ENCODE data around the gene MARS2.
"Not testable (repeated sequence)": the region's sequence is repeated elsewhere in the genome, so short reads cannot be mapped to it uniquely, and the experiment has no call there.

Gene MARS2

DNA sequence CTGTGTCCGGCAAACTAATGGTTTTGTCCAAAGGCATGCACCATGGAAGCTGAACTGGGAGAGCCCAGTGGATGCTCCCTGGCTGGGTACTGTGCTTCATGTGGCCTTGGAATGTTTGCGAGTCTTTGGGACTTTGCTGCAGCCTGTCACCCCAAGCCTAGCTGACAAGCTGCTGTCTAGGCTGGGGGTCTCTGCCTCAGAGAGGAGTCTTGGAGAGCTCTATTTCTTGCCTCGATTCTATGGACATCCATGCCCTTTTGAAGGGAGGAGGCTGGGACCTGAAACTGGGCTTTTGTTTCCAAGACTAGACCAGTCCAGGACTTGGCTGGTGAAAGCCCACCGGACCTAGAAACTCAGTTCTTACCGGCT is 1.7 kb downstream of the MARS2 start:
- no peak for DNase-seq (ENCODE audit: low read depth)

DNA sequence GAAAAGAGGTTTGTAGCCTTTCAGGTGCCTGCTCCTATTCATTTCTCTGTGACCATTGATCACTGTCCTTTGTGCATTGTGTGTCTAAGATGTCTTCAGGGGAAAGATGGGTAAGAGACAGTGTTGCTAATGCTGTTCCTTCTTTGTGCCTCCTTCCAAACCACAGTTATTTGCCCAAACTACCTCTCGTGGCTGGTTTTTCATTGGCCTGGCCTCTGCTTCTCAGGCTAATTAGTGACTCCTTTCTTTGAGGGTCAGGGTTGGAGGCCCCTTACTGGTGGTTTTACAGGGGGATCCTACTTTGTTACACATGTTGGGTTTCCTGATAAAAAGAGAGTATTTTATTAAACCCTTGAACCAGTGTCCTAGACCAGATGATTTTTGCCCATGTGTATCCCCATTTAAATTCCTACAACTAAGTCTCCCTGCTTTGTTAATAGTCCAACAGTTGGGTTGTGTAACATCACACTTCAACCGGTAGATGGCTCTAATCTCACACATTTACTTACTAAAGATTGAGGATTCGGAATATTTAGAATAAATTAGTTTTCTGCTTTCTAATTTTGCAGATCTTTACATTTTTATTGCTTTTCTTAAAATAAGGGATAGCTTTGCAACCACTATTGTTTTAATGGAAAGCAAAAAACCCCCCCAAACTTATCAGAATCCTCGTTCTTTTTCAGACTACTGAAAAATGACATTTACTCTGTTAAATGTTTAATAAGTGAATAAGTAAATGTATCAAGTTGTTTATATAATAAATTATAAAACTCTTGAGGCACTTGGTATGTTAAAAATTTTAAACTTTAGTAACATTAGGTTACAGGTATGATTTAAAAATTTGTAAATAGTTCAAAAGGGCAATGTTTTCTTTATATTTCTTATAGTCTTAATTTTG is 2.4 kb downstream of the MARS2 start:
- no peak for DNase-seq (ENCODE audit: low read depth)

DNA sequence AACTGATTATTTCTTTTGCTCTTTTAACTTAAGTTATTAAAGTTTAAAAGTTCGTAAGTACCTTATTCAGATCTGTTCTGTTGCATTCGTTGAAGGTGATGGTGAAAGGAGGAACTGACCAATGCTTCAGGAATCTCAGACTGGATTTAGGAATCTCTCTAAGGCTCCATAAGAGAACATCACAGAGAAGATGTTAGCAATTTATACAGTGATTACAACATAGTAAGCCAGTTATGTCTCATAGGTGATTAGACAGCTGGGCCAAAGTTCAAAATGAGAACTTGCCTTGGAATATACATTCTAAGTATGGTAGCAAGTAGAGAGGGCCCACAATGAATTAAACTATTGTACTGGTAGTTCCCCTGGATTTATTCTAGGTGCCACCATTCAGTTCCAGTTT is 3.2 kb downstream of the MARS2 start:
- DNase-seq (ENCODE audit: low read depth): peak; percentile 37

DNA sequence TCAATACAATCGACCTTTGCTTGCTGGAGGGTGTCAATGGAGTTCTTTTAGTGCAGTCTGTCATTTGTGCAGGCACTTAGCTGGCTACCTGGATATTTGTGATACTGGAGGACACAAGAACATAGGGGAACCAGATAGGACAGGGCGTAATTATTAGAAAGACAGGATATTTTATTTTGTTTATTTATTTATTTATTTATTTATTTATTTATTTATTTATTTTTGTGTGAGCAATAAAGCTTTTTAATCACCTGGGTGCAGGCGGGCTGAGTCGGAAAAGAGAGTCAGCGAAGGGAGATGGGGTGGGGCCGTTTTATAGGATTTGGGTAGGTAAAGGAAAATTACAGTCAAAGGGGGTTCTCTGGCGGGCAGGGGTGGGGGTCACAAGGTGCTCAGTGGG is 4.0 kb downstream of the MARS2 start:
- DNase-seq (ENCODE audit: low read depth): not testable (repeated sequence)

DNA sequence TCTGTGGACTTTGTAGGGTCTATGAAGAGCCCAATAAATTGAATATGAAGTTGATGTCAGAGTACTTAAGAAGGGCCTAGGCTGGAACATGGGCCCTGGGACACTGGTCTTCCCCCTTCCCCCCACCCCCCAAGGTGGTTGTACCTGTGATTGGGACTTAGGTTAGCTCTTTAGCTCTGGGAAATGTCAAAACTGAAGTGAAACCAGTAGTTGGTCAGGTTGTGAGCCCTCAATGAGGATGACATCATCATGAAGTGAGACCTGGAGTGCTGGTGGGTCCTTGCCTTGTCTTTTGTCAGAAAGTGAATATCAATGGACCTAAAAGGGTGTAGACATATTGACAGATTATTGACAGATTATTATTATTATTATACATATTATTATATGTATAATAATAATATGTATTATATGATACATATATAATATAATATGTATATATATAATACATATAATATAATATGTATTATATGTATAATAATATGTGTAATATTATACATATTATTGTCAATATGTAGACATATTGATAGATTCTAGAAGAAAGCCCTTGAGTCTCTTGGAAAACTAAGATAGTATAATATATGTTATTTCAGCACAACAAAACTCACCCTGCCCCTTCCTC is 5.4 kb downstream of the MARS2 start:
- no peak for DNase-seq (ENCODE audit: low read depth)

DNA sequence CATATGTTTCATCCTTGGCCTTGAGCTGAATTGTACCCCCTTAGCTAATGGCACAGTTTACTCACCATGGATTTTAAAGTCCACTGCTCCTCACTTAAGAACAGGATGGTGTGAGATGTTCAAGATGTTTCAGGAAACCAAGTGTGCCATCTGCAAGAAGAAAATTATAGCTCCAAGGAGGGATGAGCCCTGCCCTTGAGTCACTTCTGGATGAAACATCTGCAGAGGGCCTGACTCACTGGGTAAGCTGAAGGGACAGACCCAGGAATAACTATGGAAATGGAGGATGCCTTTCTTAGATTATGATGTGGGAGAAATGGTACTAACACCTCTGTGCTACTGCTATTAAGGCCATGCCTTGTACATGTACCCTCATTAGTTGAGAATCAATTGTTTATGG is 6.4 kb downstream of the MARS2 start:
- DNase-seq (ENCODE audit: low read depth): no peak

DNA sequence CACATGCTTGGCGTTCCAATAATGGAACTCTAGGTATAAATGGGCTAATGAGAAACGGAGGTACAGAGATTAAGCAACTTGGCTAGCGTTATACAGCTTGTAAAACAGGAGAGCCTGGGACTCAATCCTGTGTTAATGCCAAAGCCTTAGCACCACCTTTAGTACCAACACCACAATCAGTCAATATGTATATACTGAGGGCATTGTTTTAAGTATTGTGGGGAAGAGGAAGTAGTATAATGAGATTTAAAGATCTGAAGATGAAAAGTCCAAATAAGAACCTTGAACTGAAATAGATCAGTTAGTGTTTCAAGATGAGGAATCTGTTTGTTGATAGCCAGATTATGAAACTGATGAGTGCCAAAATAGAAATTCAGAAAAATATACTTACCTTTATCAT is 8.1 kb downstream of the MARS2 start:
- no peak for DNase-seq (ENCODE audit: low read depth)

DNA sequence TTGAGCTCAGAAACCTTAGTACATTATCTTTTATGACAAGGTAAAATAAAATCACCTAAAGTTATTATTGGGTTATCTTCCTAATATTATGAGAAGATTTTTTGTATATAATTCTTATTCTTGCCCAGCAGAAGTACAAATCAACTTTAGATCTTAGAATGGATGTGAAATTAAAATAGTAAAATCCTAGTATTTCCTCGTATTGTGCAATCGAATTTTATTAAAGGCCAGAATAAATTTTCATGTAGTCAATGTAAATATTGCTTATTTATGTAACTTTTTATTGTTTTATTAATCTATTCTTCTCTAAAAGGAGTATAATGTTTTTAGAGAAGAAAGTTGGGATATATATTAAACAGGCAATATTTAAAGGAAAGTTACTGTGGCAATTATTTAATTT is 12.7 kb downstream of the MARS2 start:
- no peak for DNase-seq (ENCODE audit: low read depth)

DNA sequence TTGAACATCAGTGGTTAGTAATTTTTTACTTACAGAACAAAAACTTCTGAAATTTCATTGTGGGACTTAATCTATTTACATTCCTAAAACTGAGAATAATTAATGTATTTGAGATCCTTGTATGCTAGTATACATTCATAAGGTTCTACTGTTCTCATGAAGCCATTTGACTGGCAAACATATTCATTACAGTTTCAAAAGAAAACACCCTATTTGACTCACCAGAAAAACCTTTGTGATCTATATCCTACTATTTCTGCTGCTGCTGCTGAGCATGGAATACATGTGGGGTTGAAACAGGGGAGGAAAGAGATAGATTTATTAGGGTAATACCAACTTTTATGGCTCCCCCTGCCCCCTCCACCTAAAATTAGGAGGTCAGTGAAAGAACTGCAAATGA is 21.8 kb downstream of the MARS2 start:
- DNase-seq (ENCODE audit: low read depth): no peak

DNA sequence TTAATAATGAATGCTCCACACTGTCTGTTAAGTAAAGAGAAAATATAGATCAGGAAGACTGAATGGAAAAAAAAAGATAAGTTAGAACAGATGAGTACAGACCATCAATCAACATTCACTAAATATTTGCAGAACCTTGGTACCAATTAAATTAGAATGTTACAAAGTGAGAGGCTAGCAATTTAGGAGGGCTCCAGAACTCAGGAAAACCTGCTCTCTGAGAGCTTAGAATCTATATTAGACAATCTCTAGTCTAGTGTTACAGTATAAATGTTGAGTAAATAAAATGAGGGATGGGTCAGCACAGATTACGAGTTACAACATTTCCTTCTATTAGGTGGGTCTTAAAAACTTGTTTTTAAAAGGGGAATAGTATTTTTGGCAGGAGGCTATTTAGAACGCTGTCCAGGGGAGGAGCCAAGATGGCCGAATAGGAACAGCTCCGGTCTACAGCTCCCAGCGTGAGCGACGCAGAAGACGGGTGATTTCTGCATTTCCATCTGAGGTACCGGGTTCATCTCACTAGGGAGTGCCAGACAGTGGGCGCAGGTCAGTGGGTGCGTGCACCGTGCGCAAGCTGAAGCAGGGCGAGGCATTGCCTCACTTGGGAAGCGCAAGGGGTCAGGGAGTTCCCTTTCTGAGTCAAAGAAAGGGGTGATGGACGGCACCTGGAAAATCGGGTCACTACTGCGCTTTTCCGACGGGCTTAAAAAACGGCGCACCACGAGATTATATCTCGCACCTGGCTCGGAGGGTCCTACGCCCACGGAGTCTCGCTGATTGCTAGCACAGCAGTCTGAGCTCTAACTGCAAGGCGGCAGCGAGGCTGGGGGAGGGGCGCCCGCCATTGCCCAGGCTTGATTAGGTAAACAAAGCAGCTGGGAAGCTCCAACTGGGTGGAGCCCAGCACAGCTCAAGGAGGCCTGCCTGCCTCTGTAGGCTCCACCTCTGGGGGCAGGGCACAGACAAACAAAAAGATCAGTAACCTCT is 23.7 kb downstream of the MARS2 start:
- not testable (repeated sequence) for DNase-seq (ENCODE audit: low read depth)

DNA sequence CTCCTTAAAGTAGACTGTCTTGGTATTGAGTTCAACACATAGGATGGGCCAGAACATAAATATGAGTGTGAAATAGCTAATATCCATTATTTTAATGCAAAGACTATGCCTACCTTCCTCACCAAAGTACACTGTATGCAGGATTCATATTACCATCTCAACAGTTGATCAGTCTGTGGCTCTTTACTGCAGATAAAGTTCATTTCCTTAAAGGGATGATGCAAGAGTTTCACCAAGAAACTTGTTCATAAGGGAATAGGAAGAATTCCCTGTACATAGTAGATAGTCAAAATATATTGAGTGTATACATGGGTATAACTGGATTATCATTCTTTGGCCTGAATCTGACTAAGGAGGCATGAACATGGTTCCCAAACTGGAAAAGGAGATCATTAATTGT is 35.0 kb downstream of the MARS2 start:
- DNase-seq (ENCODE audit: low read depth): no peak
